H1 (cell line): ENCODE data around the gene CRTC3. TPM values are rescaled to one million over a fixed set of nuclear protein-coding genes. Genes with fewer than 3 reads are reported as not detected.

ENCODE experiments used
- CTCF ChIA-PET: fragments of 300-600 bp; sonication (Branson Sonifier 250); formaldehyde crosslinking; loops from one replicate; lab custom pipeline; 2021; ENCODE audit not compliant: partially characterized antibody; lab: Charles Lee
- POLR2A ChIA-PET: fragments of 300-600 bp; sonication (Branson Sonifier 250); formaldehyde crosslinking; loops from one replicate; lab custom pipeline; 2021; ENCODE audit warnings: inconsistent platforms; ENCODE audit not compliant: partially characterized antibody; lab: Charles Lee
- DNase-seq, 2 experiments: peaks; one replicate each; pipeline versions ENCODE4 v3.0.0 to v3.0.0-alpha.2; 2010 to 2022; ENCODE audit warnings: low spot score in 2 of 2, low read depth in 1 of 2, mixed read lengths in 1 of 2
- FAIRE-seq: peaks from 2 replicates; lab custom pipeline; 2011; peaks lifted over from hg19 to GRCh38; lab: Jason Lieb, UNC
- H2AFZ ChIP-seq: 2 replicates; pipeline ENCODE4 v1.8.1; 2012; ENCODE audit warnings: low read length, inconsistent platforms
- H2AK5ac ChIP-seq: 2 replicates; pipeline ENCODE4 v1.6.1; 2013; ENCODE audit warnings: low read depth, low read length
- H2BK120ac ChIP-seq: replicated peaks from 2 replicates; pipeline ENCODE3; 2013; ENCODE audit warnings: low read depth, low read length, inconsistent platforms
- H2BK12ac ChIP-seq: 2 replicates; pipeline ENCODE4 v1.6.1; 2013; ENCODE audit warnings: low read depth, low read length
- H2BK15ac ChIP-seq: 2 replicates; pipeline ENCODE4 v1.6.1; 2013; ENCODE audit warnings: low read length
- H2BK20ac ChIP-seq: 2 replicates; pipeline ENCODE4 v1.6.1; 2013; ENCODE audit warnings: low read length
- H2BK5ac ChIP-seq: 2 replicates; pipeline ENCODE4 v1.6.1; 2013; ENCODE audit warnings: low read depth, low read length
- H3K14ac ChIP-seq: 2 replicates; pipeline ENCODE4 v1.6.1; 2013; ENCODE audit warnings: inconsistent platforms; ENCODE audit not compliant: insufficient read length
- H3K18ac ChIP-seq: 2 replicates; pipeline ENCODE4 v1.6.1; 2013; ENCODE audit warnings: low read length; ENCODE audit errors: extremely low read depth
- H3K23ac ChIP-seq: 2 replicates; pipeline ENCODE4 v1.6.1; 2013; ENCODE audit warnings: inconsistent platforms; ENCODE audit not compliant: insufficient read length
- H3K23me2 ChIP-seq: 2 replicates; pipeline ENCODE4 v1.6.1; 2013; ENCODE audit warnings: low read depth, low read length
- H3K27ac ChIP-seq: 2 replicates; pipeline ENCODE4 v1.6.1; 2011; ENCODE audit warnings: low read depth, low read length, inconsistent platforms
- H3K27me3 ChIP-seq, 4 experiments: replicated peaks in 1 of 4; 1 replicate in 1 of 4; 2 replicates in 3 of 4; pipeline versions ENCODE4 v1.6.1 to v1.8.1; 2011 to 2013; ENCODE audit warnings: low read length in 3 of 4, mild to moderate bottlenecking in 3 of 4, inconsistent platforms in 2 of 4, mixed read lengths in 2 of 4, moderate library complexity in 1 of 4; ENCODE audit not compliant: control insufficient read depth in 3 of 4, insufficient read depth in 3 of 4; ENCODE audit errors: extremely low read depth in 1 of 4
- H3K36me3 ChIP-seq, 4 experiments: 2 replicates each; pipeline versions ENCODE4 v1.6.1 to v1.8.1; 2011 to 2013; ENCODE audit warnings: mild to moderate bottlenecking in 4 of 4, low read length in 3 of 4, moderate library complexity in 2 of 4, control low read depth in 1 of 4, inconsistent platforms in 1 of 4; ENCODE audit not compliant: insufficient read depth in 4 of 4, control insufficient read depth in 2 of 4
- H3K4ac ChIP-seq: replicated peaks from 2 replicates; pipeline ENCODE3; 2013; ENCODE audit warnings: low read length, low read depth, mixed read lengths, inconsistent platforms; ENCODE audit not compliant: insufficient read length
- H3K4me1 ChIP-seq, 4 experiments: replicated peaks in 1 of 4; 1 replicate in 1 of 4; 2 replicates in 3 of 4; pipeline versions ENCODE4 v1.6.1 to v1.8.1; 2011 to 2013; ENCODE audit warnings: low read length in 3 of 4, inconsistent platforms in 2 of 4, mixed read lengths in 1 of 4; ENCODE audit not compliant: insufficient read depth in 4 of 4, control insufficient read depth in 3 of 4
- H3K4me2 ChIP-seq, 2 experiments: 2 replicates each; pipeline versions ENCODE4 v1.6.1 to v1.8.1; 2011 to 2013; ENCODE audit warnings: low read depth in 2 of 2, low read length in 2 of 2, control low read depth in 1 of 2, inconsistent platforms in 1 of 2, mild to moderate bottlenecking in 1 of 2; ENCODE audit not compliant: insufficient read depth in 1 of 2
- H3K4me3 ChIP-seq, 4 experiments: fragments of 200-600, 300-600 bp in 1 of 4; sonication (generic), shearing (Covaris generic), sonication (Bioruptor Twin) in 1 of 4; 2 replicates each; pipeline versions ENCODE4 v1.5.1 to v1.8.1; 2011 to 2016; ENCODE audit warnings: low read length in 4 of 4, low read depth in 3 of 4, control low read depth in 2 of 4, inconsistent platforms in 2 of 4, mild to moderate bottlenecking in 2 of 4, mixed read lengths in 1 of 4, moderate library complexity in 1 of 4; ENCODE audit not compliant: insufficient read depth in 2 of 4; ENCODE audit errors: extremely low read depth in 1 of 4
- H3K56ac ChIP-seq: replicated peaks from 2 replicates; pipeline ENCODE3; 2013; ENCODE audit warnings: low read depth, mild to moderate bottlenecking, mixed read lengths, low read length, inconsistent platforms; ENCODE audit not compliant: insufficient read length
- H3K79me1 ChIP-seq: 2 replicates; pipeline ENCODE4 v1.6.1; 2013; ENCODE audit warnings: low read depth, low read length, control low read depth
- H3K79me2 ChIP-seq, 2 experiments: 2 replicates each; pipeline versions ENCODE4 v1.6.1 to v1.8.1; 2012 to 2013; ENCODE audit warnings: low read length in 2 of 2, mild to moderate bottlenecking in 2 of 2, inconsistent platforms in 1 of 2; ENCODE audit not compliant: insufficient read depth in 2 of 2, control insufficient read depth in 1 of 2
- H3K9ac ChIP-seq, 4 experiments: replicated peaks in 1 of 4; 1 replicate in 1 of 4; 2 replicates in 3 of 4; pipeline versions ENCODE4 v1.6.1 to v1.8.1; 2011 to 2013; ENCODE audit warnings: low read depth in 3 of 4, low read length in 3 of 4, control low read depth in 2 of 4, mild to moderate bottlenecking in 2 of 4, moderate library complexity in 2 of 4, inconsistent platforms in 1 of 4; ENCODE audit errors: extremely low read depth in 1 of 4
- H3K9me3 ChIP-seq, 2 experiments: 2 replicates each; pipeline versions ENCODE4 v1.6.1 to v1.8.1; 2012 to 2013; ENCODE audit warnings: mild to moderate bottlenecking in 2 of 2, moderate library complexity in 2 of 2, control low read depth in 1 of 2, inconsistent platforms in 1 of 2, low read depth in 1 of 2, low read length in 1 of 2, mixed read lengths in 1 of 2; ENCODE audit not compliant: insufficient read depth in 2 of 2
- H4K20me1 ChIP-seq, 2 experiments: replicated peaks in 1 of 2; 2 replicates each; pipeline versions ENCODE3 to v1.8.1; 2011 to 2013; ENCODE audit warnings: inconsistent platforms in 2 of 2, low read length in 2 of 2, mild to moderate bottlenecking in 1 of 2; ENCODE audit not compliant: insufficient read depth in 2 of 2, control insufficient read depth in 1 of 2
- H4K5ac ChIP-seq: 2 replicates; pipeline ENCODE4 v1.6.1; 2013; ENCODE audit warnings: low read length, low read depth, mixed read lengths, inconsistent platforms; ENCODE audit not compliant: insufficient read length
- H4K8ac ChIP-seq: 2 replicates; pipeline ENCODE4 v1.8.0; 2013; ENCODE audit warnings: mild to moderate bottlenecking, moderate library complexity, low read length, inconsistent platforms; ENCODE audit not compliant: insufficient read depth; ENCODE audit errors: extremely low read depth
- H4K91ac ChIP-seq: replicated peaks from 2 replicates; pipeline ENCODE3; 2013; ENCODE audit warnings: low read length, mixed read lengths, inconsistent platforms; ENCODE audit not compliant: insufficient read length
- NANOG ChIP-seq: IDR thresholded peaks from 2 replicates; pipeline ENCODE4 v1.6.1; 2011; ENCODE audit warnings: low read length, low read depth, mild to moderate bottlenecking, inconsistent platforms; ENCODE audit not compliant: insufficient read depth, poor library complexity, severe bottlenecking
- ZNF274 ChIP-seq: IDR thresholded peaks from 2 replicates; pipeline ENCODE4 v1.7.0; 2012; ENCODE audit warnings: low read length, borderline replicate concordance; ENCODE audit errors: extremely low read depth
- WGBS, 2 experiments: shearing (Covaris generic) in 1 of 2; methylation state at CpG; one replicate each; pipeline versions ENCODE4 v1.1.6 to v1.1.7; 2013 to 2015; ENCODE audit warnings: low lambda C conversion rate in 2 of 2, mixed read lengths in 2 of 2, inconsistent platforms in 1 of 2, low coverage in 1 of 2, missing lambda C conversion rate in 1 of 2; ENCODE audit not compliant: insufficient replicate concordance in 2 of 2, insufficient coverage in 1 of 2, insufficient read length in 1 of 2; ENCODE audit errors: extremely low coverage in 1 of 2, missing lambda C conversion rate in 1 of 2; 5-methylcytosine and 5-hydroxymethylcytosine counted together
- polyA plus RNA-seq, 7 experiments: library from polyadenylated mRNA; depleted of rRNA in 3 of 7; stranded (reverse) in 5 of 7; unstranded in 2 of 7; fragments of >200 nt in 5 of 7; fragments of 200-250 nt in 2 of 7; gene quantifications; 1 replicate in 5 of 7; 2 replicates in 1 of 7; 4 replicates in 1 of 7; pipeline versions ENCODE4 v1.2.1 to v1.2.3, GENCODE V29; 2011 to 2013; ENCODE audit warnings: missing spikeins in 2 of 7, mixed read lengths in 2 of 7
- total RNA-seq: library from RNA; stranded (reverse); fragmentation: NEBNext Ultra II Directional; extraction: Animal tissue kit (Norgen Biotek cat#: 25700); gene quantifications from 2 replicates; pipeline ENCODE4 v1.2.1, GENCODE V29; 2021

CRTC3 gene
- total and polyA plus RNA-seq, 2 of the 8 experiments (the other 6 are each of a cell fraction or from before 2014, with no cell fraction given): 5.0 to 5.3 TPM

GRCh38 chr15:90684281-90684680, 154.6 kb downstream of the CRTC3 start:
- Histone ChIP-seq H3K18ac (no peak overlapping the region), H4K8ac (no peak overlapping the region), H2BK5ac (no peak overlapping the region), H3K4me3 (no peak overlapping the region), H2BK120ac (no peak overlapping the region), H3K23me2 (no peaks in the 10 kb centered on the region), H3K4me2 (no peak overlapping the region), H3K36me3 (no peaks in the 10 kb centered on the region), H4K5ac (no peak overlapping the region), H3K9ac (no peak overlapping the region), H4K20me1 (no peaks in the 10 kb centered on the region), H2BK15ac (no peak overlapping the region), H3K23ac (no peak overlapping the region), H2AK5ac (no peak overlapping the region), H3K56ac (no peak overlapping the region), H3K27me3 (no peaks in the 10 kb centered on the region), H3K14ac (no peak overlapping the region), H2BK20ac (no peak overlapping the region), H3K4me1 (peaks cover 0 to 2% (median 0%) of the 10 kb centered on the region in 4 experiments; a peak in 1 of 7 replicates), H3K79me2 (no peaks in the 10 kb centered on the region), H3K4ac (no peak overlapping the region), H4K91ac (no peak overlapping the region), H2AFZ (no peak overlapping the region), H2BK12ac (no peak overlapping the region), H3K27ac (no peak overlapping the region), H3K9me3 (0 out of 4 replicates have a peak, but pooled peaks cover 0 to 2% of the 10 kb centered on the region in 2 experiments), H3K79me1 (no peaks in the 10 kb centered on the region)
- 94% methylated on average over 5 of the region's 5 CpGs; no CpG with 5 or more reads in 1 of the 2 experiments for WGBS, 2 experiments
- no peak for FAIRE-seq
- ChIA-PET CTCF (interaction anchor here (0.6 to 1.5 kb wide), 4 partner anchors 17 to 853 kb away, joined by 3 to 4 read pairs (median 3); no protein-coding TSS in a partner anchor), POLR2A (interaction anchor here (1.2 kb wide), 1 partner anchor 33 kb away, joined by 3 read pairs; the partner anchor contains the start of gene BLM)
- DNase-seq: no peak
- TF ChIP-seq ZNF274 (no peak), NANOG (no peak)
- TF ChIP-seq, all 59 proteins: peak for 0
